Panc1 (cell line): ENCODE results near the gene ZCCHC2.

Experiments used
- POLR2AphosphoS5 ChIP-seq: IDR thresholded peaks from 2 replicates; pipeline ENCODE4 v1.6.1; 2012; ENCODE audit warnings: mild to moderate bottlenecking, low read depth, low read length, moderate library complexity
- TF ChIP-seq, protein P1 (sequence below): fragments of 450-650 bp; IDR thresholded peaks from 2 replicates; pipeline ENCODE4 v1.5.1; 2017; ENCODE audit warnings: mild to moderate bottlenecking

DNA sequence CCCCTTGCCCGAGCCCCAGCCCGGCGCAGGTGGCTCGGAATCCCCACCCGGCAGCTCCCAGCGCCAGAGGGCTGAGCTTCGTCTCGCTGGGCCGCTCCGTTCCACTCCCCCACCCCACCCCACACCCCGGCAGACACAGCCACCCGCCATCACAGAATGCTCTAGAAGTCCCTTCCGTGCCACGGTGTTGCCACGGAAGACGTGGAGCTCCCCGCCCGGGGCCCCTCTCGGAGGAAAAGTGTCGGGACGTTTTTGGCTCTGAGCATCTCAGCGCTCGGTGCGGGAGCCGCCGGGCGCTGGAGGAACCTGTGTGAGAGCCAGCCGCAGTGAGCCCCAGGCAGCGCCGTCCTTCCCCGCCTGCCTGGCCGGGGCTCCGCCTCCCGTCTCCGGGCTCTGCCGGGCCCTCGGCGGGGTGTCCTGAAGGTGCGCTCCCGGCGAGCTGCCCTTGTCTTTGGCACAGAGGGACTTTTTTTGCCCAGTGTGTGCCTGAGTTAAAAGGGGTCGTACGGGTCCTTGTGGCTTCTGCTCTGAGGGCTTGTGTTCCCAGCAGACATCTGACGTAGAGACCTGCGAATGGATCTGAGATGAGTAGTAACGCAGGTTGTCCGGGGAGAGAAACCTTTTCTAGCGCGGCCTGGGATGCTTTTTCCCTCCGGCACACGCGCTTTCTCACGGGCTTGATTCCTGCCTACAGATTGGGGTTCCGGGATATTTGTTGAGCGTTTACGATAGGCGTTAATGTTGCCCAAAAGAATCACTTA, 1.8 kb downstream of the ZCCHC2 start:
- TF ChIP-seq, protein P1, sequence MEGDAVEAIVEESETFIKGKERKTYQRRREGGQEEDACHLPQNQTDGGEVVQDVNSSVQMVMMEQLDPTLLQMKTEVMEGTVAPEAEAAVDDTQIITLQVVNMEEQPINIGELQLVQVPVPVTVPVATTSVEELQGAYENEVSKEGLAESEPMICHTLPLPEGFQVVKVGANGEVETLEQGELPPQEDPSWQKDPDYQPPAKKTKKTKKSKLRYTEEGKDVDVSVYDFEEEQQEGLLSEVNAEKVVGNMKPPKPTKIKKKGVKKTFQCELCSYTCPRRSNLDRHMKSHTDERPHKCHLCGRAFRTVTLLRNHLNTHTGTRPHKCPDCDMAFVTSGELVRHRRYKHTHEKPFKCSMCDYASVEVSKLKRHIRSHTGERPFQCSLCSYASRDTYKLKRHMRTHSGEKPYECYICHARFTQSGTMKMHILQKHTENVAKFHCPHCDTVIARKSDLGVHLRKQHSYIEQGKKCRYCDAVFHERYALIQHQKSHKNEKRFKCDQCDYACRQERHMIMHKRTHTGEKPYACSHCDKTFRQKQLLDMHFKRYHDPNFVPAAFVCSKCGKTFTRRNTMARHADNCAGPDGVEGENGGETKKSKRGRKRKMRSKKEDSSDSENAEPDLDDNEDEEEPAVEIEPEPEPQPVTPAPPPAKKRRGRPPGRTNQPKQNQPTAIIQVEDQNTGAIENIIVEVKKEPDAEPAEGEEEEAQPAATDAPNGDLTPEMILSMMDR, result no peak
- TF ChIP-seq POLR2AphosphoS5, result no peak
